GM18511 (cell line): ENCODE results near the gene FLRT1.

Experiments used
- ATAC-seq: cut with Tn5 transposase; IDR thresholded peaks from one replicate; pipeline ENCODE4 v1.9.1; 2021; ENCODE audit warnings: mild to moderate bottlenecking, moderate library complexity; ENCODE audit not compliant: unreplicated experiment

Gene FLRT1

GRCh38 chr11:64035576-64035975 is at the start of gene FLRT1:
TSS of gene FLRT1 (plus strand) at chr11:64035931. CDS start at chr11:64116268, 80,337 bp downstream.
- no peak for ATAC-seq

DNA sequence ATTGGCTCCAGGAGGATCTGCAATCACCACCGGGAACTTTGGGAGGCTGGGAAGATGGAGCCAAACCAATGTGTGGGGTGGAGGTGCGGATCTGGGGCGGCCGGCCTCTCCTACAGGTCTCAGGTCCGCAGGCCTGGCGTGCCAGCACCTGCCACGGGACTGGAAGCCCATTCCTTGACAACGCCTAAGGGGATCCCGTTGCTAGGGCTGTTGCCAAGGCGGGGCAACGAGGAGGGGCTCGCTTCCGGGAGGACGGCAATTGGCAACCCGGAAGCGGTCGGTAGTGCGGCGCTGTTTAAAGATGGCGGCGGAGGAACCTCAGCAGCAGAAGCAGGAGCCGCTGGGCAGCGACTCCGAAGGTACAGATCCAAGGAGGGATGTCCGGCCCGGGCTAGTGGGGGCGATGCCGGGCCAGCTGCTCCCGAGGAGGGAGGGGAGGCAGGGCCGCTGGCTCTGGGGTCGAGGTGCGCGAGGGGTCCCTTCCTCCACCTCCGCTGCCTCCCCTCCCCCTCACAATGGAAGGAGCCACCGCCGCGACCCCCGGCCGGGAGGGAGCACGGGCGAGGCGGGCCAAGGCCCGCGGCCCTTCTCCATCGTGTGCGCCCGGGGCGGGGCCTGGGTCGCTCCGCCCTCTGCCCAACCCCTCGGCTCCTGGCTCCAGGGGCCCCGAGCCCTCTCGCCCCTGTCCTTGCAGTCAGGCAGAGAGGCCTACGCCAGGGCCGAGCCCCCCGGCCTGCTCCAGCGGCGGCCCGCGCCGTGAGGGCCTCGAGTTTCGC is 49.4 kb upstream of the FLRT1 start, which contains the start of gene OTUB1:
Gene OTUB1, plus strand, starts transcription at position 283 of the 776 bp plus-strand sequence. Its CDS starts 19 bp downstream, at position 302.
- peak; percentile 93 for ATAC-seq

DNA sequence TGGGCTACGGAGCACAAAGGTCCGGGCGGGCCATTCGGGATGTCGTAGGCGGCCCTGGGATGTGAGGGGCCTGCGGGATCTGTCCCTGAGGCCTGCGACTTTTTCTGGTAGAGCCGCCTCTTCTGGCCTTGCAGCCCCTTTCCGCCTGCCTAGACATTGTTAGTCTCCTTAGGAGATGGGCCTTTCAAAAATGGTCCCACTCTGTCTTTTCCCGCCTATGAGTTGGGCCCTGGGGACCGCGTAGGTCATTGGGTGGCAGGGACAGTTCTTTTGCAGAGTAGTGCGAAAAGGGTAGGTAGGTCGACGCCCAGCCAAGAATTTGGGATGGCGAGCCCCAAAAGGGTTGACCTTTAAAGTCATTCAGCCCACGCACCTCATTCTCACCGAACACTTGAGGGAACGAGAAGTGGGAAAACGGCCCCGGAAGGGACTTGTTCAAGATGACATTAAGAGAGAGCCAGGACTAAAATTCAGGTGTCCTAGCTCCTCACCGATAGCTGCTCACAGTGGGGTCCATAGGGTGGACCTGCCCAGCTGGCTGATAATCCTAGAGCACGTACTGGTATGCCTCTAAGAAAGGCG is 48.7 kb upstream of the FLRT1 start:
- no peak for ATAC-seq

DNA sequence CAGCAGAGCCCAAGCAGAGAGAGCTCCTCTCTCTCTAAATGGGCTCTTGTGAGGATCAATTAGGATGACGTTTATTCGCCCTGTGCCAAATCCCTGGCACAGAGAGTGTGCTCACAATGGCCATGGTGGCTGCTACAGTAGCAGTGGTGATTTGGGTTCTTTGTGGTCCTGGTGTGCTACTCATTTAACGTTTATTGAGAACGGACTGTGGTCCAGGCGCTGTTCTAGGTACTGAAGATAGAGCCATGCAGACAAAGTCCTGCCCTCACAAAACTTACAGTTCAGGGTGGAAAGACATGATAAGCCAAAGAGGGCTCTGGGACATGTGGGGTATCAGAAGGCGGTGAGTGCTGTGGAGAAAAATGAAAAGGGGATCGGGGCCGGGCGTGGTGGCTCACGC is 44.2 kb upstream of the FLRT1 start:
- no peak for ATAC-seq

DNA sequence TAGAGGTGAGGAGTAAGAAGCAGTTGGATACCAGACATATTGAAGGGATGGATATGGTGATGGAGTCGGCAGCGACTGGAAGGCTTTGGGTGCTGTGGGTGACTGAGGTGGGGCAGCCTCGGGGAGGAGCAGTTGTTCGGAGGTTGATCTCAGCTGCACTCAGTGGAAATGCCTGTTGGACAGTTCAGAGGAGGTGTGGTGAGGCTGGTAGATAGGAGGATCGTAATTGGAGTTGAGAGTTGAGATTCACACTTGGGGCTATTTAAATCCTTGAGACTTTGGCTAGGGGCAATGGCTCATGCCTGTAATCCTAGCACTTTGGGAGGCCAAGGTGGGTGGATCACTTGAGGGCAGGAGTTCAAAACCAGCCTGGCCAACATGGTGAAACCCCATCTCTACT is 42.6 kb upstream of the FLRT1 start:
- no peak for ATAC-seq

DNA sequence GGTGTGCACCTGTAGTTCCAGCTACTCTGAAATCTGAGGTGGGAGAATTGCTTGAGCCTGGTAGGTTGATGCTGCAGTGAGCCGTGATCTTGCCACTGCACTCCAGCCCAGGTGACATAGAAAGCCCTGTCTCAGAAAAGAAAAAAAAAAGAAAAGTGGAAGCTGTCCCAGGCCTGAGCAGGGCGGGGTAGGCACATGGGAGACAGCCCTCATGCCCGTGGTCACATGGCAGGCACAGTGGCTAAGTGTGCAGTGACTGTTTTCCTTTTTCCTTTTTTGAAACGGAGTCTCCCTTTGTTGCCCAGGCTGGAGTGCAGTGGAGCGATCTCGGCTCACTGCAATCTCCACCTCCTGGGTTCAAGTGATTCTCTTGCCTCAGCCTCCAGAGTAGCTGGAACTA is 41.7 kb upstream of the FLRT1 start:
- no peak for ATAC-seq

- ATAC-seq: no peak
Measured at GRCh38 chr11:63996512-63996911, 39.2 kb upstream of the FLRT1 start.

DNA sequence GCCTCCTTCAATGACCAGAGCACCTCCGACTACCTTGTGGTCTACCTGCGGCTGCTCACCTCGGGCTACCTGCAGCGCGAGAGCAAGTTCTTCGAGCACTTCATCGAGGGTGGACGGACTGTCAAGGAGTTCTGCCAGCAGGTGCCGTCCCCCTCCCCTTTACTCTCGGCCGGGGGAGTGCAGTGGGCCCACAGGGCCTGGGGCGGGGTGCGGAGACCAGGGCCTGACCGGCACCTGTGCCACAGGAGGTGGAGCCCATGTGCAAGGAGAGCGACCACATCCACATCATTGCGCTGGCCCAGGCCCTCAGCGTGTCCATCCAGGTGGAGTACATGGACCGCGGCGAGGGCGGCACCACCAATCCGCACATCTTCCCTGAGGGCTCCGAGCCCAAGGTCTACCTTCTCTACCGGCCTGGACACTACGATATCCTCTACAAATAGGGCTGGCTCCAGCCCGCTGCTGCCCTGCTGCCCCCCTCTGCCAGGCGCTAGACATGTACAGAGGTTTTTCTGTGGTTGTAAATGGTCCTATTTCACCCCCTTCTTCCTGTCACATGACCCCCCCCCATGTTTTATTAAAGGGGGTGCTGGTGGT is 38.5 kb upstream of the FLRT1 start:
- ATAC-seq: no peak

GRCh38 chr11:63997801-63998337 is 37.9 kb upstream of the FLRT1 start:
- ATAC-seq: no peak

DNA sequence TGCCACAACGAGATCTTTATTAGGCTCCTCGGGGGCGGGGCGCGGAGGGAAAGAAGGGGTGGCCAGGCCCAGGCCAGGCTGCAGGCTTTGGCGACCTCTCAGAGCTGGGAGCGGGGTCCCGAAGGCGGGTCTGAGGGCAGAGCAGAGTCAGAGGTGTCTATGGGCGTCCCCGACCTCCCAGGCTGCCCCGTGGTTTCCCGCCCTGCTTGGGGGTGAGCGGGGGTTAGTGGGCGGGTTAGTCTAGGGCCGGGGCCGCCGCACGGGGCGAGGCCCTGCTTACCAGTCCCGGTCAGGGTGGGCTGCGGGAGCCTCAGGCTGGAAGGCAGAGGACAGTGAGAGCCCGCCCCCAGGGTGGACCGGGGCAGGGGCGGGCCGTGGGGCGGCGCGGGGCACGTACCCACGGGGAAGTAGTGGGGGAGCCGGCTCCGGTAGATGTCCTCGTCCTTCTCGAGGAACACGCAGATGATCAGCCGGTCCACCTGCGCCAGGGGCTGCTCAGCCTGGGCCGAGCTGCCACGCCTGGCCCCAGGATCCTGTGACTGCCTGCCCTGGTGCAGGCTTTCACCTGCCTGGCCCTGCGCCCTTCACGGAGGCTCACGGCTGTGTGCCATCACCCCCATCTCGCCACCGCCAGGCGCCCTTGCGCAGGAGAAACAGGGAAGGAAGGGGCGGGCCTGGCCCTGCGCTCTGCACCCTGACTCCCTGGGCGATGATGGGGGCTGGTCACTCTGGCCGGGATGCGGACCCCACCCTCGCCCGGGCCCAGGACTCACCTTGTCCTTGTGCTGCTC is 37.0 kb upstream of the FLRT1 start:
- no peak for ATAC-seq

- no peak for ATAC-seq
Measured at GRCh38 chr11:63999349-64000025, 36.2 kb upstream of the FLRT1 start.

GRCh38 chr11:64000026-64000739 is 35.5 kb upstream of the FLRT1 start:
- ATAC-seq: peak; percentile 58

DNA sequence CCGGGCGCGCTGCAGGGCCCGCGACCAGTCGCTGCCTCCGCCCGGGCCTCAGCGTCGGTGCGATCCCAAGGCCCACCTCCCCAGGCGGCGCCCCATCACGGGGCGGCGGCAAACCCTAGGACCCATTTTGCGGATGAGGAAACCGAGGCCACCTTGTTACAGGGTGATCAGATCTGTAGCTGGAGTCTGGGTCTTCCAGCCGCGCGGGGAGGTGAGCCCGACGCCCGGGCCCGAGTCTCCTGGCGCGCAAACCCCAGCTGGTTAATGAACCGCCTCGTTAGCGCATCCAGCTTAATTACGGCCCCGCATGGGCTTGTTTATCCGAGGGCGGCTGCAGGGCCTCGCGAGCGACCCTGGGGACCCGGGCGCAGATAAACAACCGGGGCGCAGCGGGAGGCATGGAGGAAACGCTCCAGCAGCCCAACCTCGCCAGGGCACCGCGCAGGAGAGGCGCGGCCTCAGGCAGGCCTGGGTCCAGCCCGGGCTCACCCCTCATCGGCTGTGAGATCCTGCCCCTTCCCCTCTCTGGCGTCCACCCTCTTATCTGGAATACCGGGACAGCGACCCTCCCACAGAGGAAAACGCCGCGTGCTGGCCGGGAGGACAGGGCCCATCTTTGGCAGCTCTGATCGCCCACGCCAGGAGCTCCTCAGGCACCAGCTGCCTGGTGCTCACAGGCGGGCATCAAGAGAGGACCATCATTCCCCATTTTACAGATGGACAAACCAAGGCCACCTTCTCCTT is 34.8 kb upstream of the FLRT1 start:
- no peak for ATAC-seq

GRCh38 chr11:64001484-64002420 is 34.0 kb upstream of the FLRT1 start:
- no peak for ATAC-seq

GRCh38 chr11:64003807-64004589 is 31.7 kb upstream of the FLRT1 start:
- ATAC-seq: no peak

- ATAC-seq: no peak
Measured at GRCh38 chr11:64004590-64004984, 31.1 kb upstream of the FLRT1 start.

DNA sequence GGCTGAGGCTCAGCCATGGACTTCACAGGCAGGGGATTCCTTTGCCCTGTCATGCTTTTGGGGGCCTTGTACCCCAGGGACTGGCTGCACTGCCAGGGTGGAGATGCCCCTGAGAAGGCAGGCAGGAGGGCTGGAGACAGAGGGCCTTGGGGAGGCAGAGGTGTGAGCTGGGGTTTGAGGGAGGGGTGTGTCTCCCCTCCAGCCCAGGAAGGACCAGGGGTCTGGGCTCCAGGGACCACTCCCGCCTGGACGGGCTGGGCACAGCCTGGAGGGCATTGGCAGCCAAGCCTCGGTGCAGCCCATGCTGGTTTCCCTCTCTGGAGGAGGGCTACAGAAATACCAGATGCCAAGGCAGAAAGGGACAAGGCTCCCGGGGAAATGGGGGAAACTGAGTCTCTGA is 30.0 kb upstream of the FLRT1 start:
- no peak for ATAC-seq
